ENCODE measurements around the gene MAGI2.

Gene MAGI2

GRCh38 chr7:79241288-79242060 is 212.0 kb downstream of the MAGI2 start:
- DNase-seq: peak; percentile 72

DNA sequence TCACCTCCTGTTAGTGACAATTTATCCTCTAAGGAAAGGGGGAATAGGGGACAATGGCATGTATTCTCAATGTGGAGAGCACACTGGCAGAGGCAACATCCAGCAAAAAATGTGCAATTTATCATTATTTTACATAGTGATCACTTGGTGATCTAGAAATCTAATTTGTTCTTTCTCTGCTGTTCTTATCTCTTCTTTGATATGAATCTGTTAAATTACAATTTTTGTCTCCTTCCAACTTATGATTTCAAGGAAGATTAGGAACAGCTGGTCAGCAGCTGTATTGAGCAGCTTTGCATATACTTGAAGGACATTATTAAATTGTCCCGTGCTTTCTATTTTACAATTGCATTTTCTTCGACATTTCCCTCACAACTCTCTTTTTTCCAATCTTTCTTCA is 213.1 kb downstream of the MAGI2 start:
- DNase-seq: no peak

DNA sequence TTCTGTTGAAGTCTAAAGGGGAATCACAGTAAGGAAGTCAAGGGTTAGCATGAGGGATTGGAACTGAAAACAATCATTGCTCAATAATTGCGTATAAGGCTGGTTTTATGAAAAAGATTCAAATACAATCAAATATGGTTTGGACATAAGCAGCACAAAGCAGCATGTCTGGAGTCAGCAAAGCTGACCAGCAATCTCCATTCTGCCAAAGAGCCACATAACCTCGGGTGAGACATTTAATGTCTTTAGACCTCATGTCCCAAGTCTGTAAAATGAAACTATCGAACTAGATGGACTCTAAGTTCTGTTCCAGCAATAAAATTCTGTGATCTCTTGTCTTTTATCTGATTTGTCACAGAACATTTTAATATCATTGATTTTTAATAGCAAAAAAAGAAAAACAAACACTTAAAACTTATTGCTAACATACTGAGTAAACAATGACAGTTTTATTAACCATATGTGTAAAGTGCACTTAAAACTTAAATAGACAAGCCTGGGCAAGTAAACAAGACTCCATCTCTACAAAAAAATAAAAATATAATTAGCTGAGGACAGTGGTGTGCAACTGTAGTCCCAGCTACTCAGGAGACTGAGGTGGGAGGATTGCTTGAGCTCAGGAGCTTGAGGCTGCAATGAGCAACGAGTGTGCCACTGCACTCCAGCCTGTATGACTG is 217.0 kb downstream of the MAGI2 start:
- no peak for DNase-seq

- DNase-seq: no peak
Measured at GRCh38 chr7:79227044-79227443, 226.4 kb downstream of the MAGI2 start.

- no peak for DNase-seq
Measured at GRCh38 chr7:79221211-79221610, 232.3 kb downstream of the MAGI2 start.

GRCh38 chr7:79217976-79218626 is 235.4 kb downstream of the MAGI2 start:
- no peak for DNase-seq

- no peak for DNase-seq
Measured at GRCh38 chr7:79217468-79217867, 236.0 kb downstream of the MAGI2 start.

- DNase-seq: no peak
Measured at GRCh38 chr7:79216236-79216635, 237.2 kb downstream of the MAGI2 start.

- peak; percentile 50 for DNase-seq
Measured at GRCh38 chr7:79212334-79212733, 241.1 kb downstream of the MAGI2 start.

GRCh38 chr7:79211724-79212123 is 241.7 kb downstream of the MAGI2 start:
- DNase-seq: peak; percentile 73

DNA sequence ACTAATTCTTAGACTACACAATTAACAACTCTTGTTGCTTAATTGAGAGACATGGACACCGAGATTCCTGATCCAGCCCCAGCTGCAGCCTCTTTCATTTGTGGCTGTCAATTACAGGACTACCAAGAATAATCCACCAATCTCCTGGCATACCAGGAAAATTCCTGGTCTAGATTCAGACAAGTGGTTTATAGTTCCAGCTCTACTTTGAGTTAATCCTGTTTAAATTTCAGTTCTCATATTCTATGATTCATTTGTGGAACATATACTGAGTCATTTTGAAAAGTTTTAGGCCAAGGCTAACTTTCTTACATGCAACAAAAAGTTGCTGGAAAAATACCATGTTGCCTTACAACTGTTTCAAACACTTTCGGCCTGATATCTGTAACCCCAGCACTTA is 253.5 kb downstream of the MAGI2 start:
- DNase-seq: no peak

- no peak for DNase-seq
Measured at GRCh38 chr7:79199266-79199665, 254.2 kb downstream of the MAGI2 start.

DNA sequence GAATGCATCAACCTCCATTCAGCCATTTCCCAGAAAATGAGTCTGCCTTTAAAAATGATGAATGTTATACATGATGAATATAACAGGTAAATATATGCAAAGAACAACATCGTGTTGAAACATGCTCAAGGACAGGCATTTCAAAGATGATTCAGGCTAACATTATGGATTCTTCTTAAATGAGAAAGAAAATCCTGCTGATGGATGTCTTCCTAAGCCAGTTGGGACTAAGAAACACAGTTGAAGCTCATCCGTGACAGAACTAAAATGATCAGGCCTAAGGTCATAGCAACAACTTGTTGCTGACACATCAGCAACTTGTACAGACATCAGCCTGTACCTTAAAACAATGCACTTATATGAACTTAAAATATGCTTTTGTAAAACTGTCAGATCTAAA is 267.9 kb downstream of the MAGI2 start:
- no peak for DNase-seq

GRCh38 chr7:79182283-79182682 is 271.2 kb downstream of the MAGI2 start:
- DNase-seq: peak; percentile 76

- DNase-seq: no peak
Measured at GRCh38 chr7:79180533-79180932, 272.9 kb downstream of the MAGI2 start.

DNA sequence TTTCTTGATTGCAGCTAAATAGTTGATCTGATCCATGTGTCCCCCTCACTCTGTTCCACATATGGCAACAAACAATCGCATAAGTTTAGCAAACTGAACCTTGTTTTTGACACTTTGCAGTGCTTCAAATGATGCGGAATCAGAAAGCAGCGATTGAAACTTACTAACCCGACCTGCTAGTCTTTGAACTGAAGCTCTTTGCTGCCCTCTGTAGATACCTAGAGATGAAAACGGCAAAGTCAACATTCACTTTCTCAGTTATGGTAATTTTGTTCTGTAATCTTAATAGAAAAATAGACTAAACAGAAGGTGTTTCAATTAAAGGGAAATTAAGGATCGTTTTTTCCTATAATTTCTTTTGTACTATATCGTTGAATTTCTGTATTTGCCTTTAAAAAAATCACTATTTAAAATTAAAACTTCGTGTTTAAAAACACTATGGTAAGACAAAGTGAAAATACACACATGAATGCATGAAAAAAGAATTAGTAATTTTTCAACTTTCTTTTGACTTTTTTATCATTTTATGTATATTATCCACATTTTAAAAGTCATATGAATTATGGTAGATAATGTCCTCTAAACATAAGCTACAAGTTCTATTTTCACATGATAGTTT is 276.5 kb downstream of the MAGI2 start:
- peak; percentile 86 for DNase-seq

DNA sequence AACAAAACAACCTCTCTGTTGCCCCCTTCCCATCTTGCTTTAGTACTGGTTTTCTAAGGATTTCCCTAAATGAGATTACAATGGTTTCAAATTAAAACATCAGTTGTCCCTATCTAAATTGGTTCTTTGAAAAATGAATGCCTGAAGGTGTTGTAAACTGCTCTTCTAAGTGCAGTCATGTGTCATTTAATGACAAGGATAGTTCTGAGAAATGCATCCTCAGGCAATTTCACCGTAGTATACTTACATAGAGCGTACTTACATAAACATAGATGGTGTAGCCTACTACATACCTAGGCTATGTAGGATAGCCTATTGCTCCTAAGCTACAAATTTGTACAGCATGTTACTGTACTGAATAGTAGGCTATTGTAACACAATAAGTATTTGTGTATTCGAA is 278.1 kb downstream of the MAGI2 start:
- DNase-seq: no peak

DNA sequence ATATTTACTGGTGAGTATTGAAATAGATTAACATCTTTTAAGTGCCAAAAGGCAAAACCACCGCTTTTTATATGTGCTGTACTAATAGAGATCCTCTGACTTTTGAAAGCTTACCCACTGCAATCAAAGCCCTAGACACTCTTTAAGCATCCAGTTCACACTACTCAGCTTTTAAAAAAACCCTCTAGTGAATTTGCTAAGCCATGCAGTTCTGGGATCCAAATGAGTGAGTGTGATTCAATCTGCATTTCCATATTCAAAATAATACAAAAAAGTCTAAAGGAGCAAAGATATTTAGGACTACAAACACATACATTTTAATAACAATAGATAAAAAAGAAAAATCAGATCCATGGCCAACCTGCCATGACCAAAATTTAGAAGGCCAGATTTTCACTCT is 288.2 kb downstream of the MAGI2 start:
- DNase-seq: no peak

- DNase-seq: peak; percentile 27
Measured at GRCh38 chr7:79159040-79159664, 294.3 kb downstream of the MAGI2 start.

DNA sequence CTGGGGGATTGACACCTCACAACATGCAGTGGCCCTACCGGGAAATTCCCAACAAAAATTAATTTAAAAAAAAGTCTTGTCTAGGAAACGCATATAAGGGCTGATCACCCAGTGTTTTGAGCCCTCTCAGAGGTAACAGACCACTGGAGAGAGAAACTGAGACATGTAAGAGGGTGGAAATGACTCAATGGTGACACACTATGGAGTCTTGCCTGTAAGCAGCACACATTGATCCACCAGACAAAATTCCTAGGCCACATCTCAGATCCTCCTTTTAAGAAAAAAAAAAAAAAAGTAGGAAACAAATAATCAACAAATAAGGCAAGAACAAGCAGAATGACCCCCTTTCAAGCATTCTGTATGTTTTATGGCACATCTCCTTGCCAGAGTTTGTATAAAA is 296.2 kb downstream of the MAGI2 start:
- DNase-seq: no peak

DNA sequence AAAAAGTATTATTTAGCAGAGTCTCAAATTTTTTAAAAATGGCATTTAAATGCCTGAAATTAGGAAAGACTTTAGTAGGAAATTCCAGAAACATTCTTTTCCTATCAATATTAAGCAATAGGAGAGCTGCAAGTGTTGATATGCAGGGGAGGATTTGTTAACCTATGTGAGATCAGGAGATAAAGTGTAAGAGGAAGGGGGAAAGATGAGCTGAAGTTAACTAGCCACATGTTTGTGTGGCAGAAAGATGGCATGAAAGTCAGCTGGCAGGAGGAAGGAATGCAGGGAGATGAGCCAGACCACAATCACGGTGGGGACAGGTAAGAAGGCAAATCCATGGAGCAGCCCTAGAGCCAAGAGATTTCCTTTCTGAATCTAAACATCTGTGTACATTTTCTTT is 303.6 kb downstream of the MAGI2 start:
- peak; percentile 34 for DNase-seq

DNA sequence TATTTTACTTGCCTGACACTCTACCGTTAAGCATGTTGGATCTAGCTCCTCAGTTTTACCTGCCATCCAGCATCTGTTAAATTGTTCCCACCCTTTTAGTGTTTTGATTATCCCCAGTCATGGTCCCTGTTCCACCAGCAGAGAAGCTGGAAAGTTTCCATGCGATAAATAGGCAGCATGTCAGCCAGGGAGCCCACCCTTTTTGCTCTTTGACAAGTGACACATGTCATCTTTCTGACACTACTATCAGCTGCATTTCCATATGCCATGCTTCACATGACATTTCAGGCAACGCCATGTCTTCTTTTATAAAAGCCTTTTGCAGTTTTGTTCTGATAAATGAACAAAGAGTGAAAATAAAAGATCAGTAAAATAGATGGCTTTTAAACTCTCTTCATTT is 310.8 kb downstream of the MAGI2 start:
- DNase-seq: no peak

DNA sequence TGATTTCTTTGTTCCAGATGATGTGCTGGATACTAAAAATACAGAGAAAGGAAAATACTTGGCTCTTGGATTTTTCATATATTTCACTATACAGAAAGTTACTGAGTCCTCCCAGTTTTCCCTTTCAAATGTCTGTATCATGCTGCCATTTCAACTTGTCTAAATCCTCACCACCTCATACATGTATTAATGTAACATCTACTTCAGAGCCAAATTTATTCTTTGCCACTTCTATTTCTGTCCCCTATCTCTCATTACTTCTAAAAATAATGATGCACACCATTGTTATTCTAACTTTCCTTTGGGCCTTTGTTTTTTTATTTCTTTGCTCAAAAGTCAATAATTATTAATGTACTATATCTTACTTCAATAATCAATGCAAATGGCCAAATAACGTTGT is 312.2 kb downstream of the MAGI2 start:
- DNase-seq: no peak
